ENCODE data around the gene AKR1A1.
"Not testable (repeated sequence)": the region's sequence is repeated elsewhere in the genome, so short reads cannot be mapped to it uniquely, and the experiment has no call there.

AKR1A1 gene

DNA sequence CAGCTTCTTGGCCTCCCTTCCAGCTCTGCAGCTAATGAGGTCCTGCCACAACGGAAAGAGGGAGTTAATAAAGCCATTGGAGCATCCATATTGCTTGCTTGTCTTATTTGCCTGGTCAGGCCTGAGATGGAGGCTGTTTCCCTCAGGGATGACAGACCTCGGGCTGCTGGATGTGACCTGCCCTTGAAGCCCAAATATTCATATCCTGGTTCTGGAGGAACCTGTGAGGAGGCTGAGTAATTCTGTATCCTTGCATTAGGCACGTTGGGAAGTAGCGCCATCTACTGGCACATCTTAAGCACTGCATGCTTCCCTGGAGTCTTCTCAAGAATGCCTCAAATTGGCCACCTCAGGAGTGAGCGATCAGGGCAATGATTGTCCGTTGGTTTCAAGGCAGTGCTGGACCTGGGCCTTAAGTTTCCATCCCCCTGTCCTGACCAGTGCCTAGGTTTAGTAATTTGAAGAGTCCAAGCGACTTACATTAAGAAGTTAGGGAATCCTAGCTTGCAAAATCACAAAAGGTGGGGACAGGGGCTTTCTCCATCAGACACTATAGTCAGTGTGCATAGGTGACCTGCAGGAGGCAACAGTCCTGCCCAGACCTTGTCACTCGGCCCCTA lies 19.4 kb downstream of the AKR1A1 start:
- DNase-seq (ENCODE audit: low read depth) = peak; percentile 82

DNA sequence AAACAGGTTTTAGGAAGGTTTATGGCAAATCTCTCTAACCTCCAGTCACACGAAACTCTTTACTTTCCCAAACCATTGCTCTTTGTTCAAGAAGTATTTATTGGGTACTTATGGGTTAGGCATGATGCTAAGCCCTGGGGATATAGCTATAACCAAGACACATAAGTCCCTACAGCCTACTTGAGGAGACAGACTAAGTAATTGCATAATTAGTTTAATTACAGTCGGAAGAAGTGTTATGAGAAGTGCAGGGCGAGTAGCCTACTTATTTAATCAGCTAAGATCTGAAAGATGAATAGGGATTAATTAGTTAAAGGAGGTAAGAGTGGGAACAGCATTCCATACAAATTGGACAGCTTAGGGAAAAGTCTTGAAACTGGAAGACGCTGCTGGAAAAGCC lies 20.0 kb downstream of the AKR1A1 start:
- no peak for DNase-seq (ENCODE audit: low read depth)

DNA sequence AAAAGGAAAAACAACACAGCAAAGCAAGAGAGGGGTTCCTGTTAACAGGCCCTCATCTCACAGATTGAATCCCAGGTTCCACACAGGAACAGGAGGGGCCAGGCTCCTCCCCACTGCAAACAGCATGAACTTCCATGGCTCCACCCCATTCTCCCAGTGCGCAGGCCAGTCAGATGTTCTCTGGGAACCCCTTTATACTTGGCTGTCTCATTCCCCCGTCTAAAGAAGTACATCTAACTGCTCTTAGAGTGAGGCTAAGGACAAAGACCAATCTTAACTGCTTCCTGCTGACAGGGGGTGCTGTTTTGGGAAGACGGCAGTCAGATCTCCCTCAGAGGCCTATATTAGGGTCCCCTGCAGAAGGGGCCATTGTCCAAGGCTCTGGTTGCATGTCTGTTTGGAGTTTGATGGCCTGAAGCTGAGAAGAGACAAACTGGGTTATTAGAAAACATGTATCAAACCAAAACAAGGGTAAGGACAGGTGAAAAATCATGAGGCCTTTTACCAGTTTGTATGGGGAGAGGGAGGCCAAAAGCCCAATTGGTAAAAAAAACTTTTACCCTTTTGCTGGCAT lies 22.7 kb downstream of the AKR1A1 start:
- DNase-seq (ENCODE audit: low read depth) = no peak

DNA sequence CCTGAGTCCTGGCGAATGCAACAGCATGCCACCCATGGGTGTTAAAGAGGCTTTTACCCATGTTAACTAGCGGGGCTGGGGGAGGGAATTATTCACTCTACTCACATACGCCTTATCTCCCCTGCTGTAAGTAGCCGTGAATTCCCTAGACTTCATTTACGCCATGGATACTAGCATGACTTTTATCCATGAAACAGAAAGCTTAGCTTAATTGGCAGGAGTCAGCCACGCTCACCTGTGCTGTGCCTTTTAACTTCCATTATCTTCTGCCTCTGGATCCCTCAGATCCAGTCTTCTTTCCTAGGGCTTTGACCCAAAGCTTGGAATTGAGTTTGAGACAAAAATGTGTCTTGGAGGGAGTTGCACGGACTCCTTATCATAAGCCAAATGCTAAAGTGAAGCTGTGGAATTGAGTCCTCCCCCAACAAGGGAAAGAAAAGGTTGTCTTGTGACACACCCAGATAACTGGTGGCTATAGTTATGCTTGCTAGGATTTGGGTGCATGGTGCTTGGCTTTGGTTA lies 23.5 kb downstream of the AKR1A1 start:
- DNase-seq (ENCODE audit: low read depth) = no peak

DNA sequence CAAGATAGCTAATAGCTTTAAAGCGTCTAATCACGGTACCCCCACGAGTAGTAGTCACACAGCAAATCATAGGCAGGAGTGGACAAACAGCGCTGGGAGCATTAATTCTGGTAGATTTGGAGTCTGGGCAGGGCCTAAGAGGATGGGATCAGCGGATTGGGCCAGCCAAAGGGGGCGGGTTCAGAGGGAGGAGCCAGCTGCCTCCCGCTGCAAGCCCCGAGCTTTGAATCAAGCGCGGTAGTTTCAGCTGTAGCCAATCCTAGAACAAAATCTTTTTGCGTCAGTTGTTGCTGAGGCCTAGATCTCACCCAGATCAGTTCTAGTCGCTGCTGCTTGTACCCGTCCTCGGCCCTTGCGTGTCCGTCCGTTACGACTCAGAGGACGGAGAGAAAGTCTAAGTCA lies 32.6 kb downstream of the AKR1A1 start:
- peak; percentile 98 for DNase-seq (ENCODE audit: low read depth)

DNA sequence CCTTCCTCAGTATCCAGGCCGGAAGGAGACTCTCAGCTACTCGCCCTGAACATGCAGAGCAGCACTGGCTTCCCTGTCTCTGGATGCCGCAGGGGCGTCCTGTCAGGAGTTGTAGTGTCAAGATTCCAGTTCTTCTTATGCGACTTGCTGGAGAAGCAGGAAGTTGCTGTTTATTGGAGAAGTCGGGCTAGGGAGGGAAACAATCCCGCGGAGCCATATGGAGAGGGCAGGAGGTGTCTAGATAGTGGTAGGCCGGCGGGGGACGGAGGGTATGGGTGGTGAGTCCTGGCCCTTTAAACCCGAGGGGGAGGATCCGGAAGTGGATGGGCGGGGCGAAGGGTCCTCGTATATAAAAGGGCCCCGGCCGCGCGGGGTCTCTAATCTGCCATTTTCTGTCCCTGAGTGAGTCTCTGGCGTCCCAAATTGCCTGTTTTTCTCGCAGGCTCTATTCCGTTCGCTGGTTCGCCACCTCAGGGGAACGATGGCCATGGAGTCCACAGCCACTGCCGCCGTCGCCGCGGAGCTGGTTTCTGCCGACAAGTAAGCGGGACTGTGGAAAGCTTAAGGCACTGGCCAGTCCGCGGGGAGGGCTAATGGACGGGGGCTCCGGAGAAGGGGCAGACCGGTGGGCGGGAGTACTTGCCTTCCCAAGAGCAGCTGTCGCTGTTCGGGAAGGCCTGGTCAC lies 33.2 kb downstream of the AKR1A1 start, which contains the start of gene NASP:
TSS of gene NASP (plus strand) at position 376 of the 685 bp plus-strand sequence. CDS start at position 482, 106 bp downstream.
- DNase-seq (ENCODE audit: low read depth) = peak; percentile 85

DNA sequence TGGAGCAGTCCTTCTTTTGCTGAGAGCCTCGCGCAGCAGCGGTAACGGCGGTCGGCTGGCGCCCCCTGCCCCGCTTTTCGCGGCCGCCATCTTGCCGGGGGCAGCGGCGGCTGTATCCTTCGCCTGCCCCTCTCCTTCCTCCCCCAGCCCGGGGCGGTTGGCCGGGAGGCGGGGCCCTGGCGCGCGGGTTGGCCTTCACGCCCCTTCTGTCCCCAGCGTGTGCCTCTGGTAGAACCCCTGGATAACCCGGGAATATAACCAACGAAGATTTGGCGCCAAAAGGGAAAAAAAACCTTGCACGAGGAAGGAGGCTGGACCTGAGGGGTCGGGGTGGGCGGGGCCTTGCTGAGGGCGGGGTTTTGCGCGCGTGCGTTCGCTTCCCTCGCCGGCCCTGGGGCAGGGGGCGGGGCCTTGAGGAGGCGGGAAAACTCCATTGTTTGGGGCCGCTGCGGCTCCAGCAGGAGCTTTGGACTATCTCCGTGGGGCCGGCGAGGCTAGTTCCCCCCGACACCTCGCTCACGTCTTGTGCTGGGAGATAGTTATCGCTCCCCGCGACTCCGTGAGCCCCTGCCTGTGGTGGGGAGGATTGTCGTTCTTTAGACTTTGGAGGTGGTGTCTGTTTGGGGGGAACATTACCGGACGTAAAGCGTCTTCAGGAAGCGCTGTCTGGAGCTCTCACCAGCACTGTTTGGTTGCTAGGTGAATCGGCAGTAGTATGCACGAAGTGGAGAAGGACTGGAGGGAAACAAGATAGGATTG lies 33.9 kb downstream of the AKR1A1 start:
- peak; percentile 94 for DNase-seq (ENCODE audit: low read depth)

DNA sequence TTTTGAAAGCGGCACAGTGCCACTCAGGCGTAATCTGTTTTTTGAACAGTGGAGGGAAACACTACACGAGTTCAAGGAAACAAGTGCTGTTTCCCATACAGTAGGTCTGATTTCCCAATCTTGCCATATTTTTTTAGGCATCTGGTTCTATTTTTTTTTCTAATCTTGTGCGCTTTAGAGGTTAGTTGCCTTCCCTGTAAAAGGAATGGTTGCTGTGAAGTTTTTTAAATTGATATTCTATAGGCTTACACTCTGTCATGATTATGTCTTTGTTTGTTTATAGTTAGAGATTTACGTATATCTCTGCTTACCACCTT lies 34.4 kb downstream of the AKR1A1 start:
- DNase-seq (ENCODE audit: low read depth) = no peak

DNA sequence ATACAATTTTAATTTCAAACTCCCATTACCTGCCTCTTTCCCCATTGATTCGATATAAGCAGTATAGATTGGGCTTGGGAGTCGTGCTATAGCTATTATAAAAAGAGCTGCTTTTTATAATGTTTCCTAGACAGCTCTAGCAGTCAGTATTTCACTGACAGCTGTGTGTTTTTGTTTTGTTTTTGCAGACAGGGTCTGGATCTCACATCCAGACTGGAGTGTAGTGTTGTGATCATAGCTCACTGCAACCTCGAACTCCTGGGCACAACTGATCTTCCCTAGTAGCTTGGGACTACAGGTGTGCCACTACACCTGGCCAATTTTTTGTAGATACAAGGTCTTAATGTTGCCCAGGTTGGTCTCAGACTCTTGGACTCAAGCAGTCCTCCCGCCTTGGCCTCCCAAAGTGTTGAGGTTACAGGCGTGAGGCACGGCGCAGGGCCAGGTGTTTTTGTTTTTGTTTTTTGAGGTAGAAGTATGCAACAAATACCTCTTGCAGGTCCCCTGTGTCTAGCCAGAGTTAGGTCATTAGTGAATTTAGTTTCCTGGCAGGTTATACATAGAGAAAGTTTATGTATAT lies 35.0 kb downstream of the AKR1A1 start:
- DNase-seq (ENCODE audit: low read depth) = no peak

DNA sequence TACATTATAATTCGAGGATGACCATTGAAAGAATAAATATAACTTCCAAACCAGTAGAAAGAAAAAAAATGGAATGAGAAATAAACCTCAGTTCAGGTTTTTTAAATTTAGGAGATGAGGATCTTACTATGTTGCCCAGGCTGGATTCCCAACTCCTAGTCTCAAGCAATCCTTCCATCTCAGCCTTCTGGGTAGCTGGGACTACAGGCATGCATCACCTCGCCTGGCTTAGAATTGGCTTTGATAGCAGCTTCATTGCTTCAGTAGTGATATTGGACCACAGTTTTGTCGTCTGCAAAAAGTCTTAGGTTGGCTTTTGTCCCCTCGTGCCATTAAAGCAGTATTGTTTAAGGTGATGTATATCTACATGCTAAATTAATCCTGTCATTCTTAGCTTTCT lies 36.1 kb downstream of the AKR1A1 start:
- DNase-seq (ENCODE audit: low read depth) = no peak

DNA sequence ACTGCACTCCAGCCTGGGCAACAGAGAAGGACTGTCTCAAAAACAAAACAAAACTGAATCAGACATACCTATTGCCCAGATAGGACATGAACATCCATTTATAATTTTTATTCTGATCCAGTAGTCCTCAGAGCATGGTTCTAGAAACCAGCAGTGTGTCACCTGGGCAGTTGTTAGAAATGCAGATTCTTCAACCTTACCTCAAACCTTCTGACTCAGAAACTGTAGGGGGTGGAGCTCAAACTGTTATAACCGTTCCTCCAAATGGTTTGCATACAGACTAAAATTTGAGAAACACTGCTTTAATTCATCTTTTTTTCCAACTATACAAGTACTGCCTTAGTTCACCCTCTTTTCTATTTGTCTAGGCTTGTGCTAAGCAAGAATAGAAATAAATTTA lies 39.2 kb downstream of the AKR1A1 start:
- no peak for DNase-seq (ENCODE audit: low read depth)

DNA sequence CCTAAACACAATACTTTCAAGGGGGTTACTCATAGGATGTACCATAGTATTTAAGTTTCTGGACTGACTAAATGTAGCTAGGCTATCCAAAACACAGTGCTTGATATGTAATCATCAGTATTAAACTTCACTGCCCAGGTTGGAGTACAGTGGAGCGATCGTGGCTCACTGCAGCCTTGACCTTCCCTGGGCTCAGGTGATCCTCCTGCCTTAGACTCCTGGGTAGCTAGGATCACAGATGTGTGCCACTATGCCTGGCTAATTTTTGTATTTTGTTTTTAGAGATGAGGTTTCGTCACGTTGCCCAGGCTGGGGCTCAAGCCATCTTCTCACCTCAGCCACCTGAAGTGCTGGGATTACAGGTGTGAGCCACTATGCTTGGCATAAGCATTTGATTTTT lies 43.8 kb downstream of the AKR1A1 start:
- DNase-seq (ENCODE audit: low read depth) = no peak

DNA sequence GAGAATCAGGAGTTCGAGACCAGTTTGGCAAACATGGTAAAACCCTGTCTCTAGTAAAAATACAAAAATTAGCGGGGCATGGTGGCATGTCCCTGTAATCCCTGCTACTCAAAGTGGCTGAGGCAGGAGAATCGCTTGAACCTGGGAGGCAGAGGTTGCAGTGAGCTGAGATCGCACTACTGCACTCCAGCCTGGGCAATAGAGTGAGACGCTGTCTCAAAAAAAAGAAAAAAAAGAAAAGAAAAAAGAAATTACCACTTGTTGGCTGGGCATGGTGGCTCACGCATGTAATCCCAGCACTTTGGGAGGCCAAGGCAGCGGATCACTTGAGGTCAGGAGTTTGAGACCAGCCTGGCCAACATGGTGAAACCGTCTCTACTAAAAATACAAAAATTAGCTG lies 46.1 kb downstream of the AKR1A1 start:
- DNase-seq (ENCODE audit: low read depth) = not testable (repeated sequence)

DNA sequence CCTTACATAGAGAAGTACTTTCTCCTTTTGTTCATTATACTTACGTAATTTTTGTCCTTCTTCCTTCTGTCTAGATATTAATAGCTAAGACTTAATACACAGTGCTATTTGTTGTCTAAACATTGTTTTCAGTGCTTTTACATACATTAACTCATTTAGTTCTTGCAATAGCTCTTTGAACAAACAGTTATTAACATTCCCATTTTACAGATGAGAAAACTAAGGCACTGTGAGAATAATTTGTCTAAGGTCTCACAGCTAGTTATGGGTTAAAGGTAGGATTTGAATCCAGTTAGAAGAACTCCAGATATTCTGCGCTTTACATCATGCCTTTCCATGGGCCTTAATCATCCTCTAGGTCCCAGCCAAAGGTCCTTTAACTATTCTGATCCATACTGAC lies 53.6 kb downstream of the AKR1A1 start:
- DNase-seq (ENCODE audit: low read depth) = no peak

DNA sequence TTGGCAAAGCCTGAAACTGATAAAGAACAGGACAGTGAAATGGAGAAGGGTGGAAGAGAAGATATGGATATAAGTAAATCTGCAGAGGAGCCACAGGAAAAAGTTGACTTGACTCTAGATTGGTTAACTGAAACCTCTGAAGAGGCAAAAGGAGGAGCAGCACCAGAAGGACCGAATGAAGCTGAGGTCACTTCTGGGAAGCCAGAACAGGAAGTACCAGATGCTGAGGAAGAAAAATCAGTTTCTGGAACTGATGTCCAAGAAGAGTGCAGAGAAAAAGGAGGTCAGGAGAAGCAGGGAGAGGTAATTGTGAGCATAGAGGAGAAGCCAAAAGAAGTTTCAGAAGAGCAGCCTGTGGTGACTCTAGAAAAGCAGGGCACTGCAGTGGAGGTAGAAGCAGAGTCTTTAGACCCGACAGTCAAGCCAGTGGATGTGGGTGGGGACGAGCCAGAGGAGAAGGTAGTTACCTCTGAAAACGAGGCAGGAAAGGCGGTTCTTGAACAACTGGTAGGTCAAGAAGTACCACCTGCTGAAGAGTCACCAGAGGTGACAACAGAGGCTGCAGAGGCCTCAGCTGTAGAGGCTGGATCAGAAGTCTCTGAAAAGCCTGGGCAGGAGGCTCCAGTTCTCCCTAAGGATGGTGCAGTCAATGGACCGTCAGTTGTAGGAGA lies 56.9 kb downstream of the AKR1A1 start:
- DNase-seq (ENCODE audit: low read depth) = no peak

DNA sequence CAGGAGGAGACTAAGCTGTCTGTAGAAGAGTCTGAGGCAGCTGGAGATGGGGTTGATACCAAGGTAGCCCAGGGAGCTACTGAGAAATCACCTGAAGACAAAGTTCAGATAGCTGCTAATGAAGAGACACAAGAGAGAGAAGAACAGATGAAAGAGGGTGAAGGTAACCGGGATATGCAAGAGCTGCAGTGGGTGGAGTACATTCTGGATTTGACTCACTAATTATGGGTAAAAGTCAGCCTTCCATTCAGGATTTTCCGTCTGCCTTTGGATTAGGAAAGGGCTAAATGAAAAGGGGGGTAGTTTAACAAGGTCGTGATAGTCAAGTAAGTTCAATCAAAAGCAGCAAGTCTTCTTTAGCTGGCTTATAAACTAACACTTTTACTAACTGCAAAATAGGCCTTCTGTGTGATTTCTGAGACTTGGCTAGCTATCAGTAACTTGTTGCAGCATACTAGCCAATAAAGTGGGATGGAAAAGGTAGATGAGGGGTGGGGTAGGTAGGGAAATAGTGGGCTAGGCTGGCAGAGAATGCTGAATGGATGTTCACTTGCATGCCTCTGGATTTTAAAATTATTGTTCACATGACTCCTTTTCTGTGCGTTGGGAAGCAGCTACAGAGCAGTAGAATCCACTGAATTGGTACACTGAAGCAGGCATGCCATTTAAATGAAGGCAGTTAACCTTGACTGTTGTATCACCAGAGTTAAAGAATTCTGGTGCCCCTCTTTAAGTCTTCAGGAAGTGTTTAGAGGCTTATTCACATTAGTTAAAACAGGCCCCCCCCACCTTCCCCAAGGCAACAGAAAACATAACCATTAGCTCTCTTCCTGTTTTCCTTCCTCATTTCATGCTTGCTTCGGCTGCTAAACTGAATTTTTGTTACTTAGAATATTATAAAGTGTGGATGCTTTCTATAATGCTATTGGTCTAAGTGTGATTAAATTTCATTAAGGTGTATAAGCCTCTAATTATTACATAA lies 57.8 kb downstream of the AKR1A1 start:
- DNase-seq (ENCODE audit: low read depth) = no peak

DNA sequence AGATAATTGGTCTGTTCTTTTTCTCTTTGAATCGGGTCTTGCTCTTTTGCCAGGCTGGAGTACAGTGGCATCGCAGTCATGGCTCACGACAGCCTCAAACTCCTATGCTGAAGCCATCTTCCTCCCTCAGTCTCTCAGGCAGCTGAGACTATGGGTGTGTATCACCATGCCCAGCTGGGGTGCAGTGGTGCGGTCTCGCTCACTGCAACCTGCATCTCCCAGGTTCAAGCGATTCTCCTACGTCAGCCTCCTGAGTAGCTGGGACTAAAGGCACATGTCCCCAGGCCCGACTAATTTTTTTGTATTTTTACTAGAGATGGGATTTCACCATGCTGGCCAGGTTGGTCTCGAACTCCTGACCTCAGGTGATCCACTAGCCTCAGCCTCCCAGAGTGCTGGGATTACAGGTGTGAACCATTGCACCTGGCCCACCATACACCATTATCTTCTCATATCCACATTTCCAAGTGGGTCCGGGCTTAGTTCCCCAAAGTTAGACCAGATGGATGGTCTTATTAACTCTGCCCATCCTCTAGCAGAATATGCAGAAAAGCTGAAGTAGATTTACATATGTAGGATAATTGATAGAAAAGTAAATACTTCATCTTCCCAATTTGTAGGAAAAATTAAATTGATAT lies 60.1 kb downstream of the AKR1A1 start:
- DNase-seq (ENCODE audit: low read depth) = no peak

DNA sequence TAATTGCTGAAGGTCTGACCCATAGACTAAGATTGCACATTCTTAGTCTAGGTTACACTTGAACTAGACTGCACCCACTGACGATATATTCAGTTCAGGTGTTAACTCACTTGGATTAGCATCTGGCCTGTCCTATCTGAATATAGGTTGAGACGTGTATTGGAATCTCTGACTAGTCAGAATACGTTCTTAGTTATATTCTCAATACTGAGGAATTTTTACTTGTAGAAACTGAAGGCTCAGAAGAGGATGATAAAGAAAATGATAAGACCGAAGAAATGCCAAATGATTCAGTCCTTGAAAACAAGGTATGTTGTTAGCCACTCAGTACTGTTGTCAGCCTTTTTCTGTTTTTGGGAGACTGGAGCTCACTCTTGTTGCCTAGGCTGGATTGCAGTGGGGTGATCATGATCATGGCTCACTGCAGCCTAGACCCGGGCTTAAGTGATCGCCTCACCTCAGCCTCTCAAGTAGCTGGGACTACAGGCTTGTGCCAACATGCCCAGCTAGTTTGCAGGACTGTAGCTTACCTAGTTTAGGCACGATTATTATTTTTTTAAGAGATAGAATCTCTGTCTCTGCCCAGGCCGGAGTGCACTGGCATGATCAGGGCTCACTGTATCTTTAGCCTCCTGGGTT lies 62.4 kb downstream of the AKR1A1 start:
- no peak for DNase-seq (ENCODE audit: low read depth)

DNA sequence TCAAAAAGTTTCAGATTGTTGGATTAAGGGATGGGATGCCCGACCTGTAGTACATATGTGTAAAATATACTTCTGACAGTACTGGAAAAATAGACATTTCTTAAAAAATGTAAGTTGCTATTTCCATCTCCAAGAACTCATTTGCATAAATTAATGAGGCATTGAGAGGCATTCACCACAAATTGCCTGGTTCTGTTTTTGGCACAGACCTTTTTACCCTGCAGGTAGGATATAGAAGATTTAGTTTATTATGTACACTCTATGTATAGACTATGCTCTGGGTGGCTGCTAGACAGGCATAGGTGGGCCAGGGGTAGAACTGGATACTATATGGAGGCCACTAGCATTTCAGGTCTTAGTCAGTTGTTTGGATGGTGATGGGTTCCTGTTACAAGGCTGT lies 65.3 kb downstream of the AKR1A1 start:
- no peak for DNase-seq (ENCODE audit: low read depth)

DNA sequence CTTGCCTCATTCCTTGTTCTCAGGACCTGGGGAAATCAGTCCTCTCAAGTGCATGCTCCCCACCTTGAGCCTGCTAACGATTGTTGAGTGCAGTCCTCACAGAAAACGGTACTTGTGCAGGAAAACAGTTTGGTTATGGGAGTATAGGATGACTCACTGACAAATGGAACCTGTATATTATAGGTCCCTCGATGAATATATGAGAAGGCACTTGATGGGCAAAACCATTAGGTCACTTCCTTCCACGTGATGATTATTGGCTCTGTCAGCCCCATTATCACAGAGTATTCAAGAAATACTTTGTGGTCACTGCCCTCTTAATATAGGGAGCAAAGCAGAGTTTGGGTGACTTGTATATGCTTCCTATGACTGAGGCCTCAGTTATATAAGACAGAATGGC lies 67.0 kb downstream of the AKR1A1 start:
- peak; percentile 93 for DNase-seq (ENCODE audit: low read depth)
